Occipital lobe (tissue), 2 donors: Measurements from ENCODE around the gene PARVA. TPM values are rescaled to one million over a fixed set of nuclear protein-coding genes. Genes with fewer than 3 reads are reported as not detected.

ENCODE experiments used
- DNase-seq: peaks from one replicate; lab custom pipeline; 2025; lab: John Stamatoyannopoulos, UW
- total RNA-seq: library from RNA; depleted of rRNA; stranded (reverse); fragments of >200 nt; gene quantifications from one replicate; pipeline ENCODE4 v1.2.3, GENCODE V29; 2014

Gene PARVA
- total RNA-seq, 1 donor from 2014 or later, result 5.6 TPM

DNA sequence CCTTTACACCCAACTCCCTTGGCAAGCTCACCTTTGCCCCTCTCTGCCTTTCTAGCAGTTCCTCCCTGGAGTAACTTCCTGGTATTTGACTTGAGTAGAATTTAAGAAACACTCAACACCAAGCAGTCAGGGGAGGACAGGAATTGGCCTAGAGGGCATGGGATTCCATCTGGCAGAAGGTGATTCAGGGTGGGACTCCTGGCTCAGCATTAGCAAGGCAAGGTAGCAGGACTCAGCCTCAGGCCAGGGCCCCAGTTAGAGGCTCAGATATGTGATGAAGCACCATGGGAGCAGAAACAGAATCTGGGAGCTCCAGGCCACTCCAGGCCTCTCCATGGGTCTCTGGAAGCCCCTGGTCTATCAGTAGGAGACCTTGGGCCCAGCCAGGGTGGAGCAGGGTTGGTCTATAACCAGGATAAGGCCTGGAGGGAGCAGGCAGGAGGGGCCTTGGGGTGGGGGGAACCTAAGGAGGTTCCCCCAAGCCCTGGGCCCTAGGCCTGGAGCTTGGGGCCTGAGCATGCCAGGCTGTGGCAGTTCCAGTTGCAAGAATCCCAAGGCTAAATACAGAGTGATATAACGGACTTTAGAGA is 148.2 kb downstream of the PARVA start:
- no peak for DNase-seq

DNA sequence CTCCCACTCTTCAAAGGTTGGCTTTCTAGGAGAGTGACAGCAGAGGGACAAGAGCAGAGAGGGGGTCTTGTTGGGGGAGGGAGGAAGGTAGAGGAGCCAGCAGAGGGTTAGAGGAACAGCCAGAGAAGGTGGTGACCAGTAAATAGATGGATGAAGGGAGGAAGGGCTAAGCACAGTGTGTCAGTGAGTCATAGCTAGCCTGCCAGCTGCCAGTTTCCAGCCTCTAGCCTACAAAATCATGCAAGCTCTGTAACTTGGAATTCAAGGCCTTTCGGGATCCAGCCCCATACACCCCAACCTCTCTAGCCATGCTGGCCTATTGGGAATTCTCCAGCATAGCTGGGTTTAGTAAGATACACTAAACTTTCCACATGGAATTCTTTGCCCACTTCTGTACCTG is 149.4 kb downstream of the PARVA start:
- no peak for DNase-seq

DNA sequence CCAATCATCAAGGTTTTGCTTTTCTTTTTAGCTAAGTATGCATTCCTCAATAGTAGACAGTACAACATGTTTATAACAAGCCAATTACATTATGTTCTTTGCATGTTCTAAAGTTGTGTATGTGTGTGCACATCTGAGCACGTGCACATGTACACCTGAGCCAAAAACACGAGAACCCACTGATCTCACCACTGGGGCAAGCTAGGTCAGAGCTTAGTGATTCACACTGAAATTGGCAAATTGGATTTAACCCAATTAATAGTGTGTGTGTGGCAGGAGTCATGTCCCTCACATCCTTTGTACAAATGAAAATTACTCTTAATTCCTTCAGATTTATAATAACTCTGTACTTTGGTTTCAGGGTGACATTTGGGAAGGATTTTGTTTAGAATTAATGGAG is 151.1 kb downstream of the PARVA start:
- DNase-seq, result no peak

DNA sequence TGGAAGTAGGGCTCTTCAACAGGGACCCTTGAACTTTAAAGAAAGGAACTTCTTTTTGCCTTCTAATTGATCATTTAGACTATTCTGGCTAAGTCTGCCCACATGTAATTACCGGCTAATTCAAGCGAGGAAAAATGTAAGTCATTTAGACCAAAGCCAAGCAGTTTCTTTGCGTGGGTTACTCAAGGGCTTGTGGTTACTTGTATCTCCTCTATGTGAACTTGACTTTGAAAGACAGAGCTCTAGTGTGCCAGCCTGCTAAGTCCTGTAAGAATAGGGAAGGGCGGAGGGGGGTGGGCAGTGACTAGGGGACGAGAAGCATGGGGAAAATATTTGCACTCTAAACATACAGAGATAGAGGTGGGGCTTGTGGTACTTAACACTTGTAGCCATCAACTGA is 151.7 kb downstream of the PARVA start:
- DNase-seq, result no peak

DNA sequence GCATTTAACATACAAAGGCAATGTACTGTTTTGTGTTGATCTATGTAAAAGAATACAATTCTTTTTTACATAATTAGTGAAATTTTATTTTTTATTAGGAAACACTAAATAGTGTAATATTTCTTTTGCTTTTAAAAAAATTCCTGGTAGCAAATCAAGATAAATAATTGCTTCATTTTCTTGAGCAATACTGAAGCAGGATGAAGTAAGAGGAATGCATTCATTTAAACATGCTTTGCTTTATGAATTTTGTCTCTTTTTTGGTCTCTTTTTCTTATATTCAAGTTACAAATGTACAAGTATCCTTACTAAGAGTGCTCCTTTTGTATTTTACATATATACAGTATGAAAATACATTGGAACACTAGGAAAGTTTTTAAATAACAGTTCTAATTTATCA is 152.4 kb downstream of the PARVA start:
- DNase-seq, result no peak

DNA sequence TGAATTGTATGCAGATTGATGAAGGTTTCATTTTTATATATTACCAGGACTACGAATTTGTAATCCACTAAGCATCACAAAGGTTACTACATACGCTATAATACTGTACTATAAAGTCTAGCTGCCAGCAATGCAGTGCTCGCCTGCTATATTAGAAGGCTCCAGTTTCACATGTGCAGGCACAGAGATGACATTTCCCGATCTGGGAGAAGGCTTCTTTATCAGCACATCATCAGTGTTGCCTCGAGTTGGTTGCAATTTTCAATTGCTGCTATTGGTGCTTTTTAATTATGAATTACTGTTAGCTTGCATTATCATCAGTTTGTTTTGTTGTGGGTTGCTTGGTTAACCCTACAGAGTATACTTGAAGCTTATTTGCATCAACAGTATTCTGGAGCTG is 153.6 kb downstream of the PARVA start:
- no peak for DNase-seq

DNA sequence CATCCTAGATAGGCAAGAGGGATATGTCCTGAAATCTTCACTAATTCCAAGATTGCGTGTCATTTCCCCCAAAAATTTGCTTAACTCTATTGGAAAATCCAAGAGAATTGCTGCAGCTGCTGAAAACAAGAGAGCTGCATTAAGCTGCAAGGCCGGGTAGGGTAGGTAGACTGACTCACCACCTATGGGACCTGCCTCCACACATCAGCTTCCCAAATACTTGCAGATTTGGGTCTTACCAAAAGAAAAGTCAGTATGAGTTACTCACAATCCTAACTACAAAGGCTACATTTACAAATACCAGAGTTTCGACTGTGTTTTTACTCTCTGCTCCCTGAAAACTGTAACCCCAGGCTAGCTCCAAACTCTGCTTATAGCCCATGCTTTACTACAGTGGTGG is 154.3 kb downstream of the PARVA start:
- DNase-seq, result no peak

DNA sequence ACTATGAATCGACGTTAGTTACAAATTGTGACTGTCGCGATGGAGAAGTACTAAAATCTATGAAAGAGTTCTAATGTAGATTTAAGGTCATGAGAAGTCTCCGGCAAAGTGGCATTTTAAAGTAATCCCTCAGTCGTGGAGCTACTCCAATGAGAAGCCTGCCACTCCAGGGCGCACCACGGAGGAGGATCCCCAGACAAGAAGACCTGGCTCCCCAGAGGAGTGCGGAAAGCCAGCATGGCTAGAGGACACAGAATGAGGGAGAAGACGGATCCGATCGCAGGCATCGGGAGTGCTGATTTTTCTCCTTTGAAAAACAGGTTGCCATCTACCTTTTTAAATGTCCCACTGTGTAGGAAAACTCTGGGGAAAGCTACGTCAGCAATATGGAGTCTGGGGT is 155.2 kb downstream of the PARVA start:
- no peak for DNase-seq

DNA sequence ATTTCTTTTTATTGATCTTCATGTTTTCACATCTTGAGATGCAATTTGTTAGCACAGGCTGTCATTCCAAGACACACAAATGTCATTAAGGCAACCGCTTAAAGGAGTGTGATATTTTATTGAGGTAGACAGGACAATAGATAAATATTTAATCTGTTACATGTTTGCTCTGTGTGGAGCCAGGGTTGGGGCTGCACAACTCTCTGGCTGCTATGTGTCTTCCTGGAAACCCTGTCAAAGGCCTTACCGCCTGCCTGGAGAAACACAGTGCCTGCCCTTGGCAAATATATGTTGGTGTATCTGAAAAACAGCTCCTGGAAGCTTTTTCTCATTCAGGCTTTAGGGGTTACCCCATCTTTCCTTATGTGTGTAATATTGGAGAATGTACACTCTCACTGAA is 157.2 kb downstream of the PARVA start:
- no peak for DNase-seq

DNA sequence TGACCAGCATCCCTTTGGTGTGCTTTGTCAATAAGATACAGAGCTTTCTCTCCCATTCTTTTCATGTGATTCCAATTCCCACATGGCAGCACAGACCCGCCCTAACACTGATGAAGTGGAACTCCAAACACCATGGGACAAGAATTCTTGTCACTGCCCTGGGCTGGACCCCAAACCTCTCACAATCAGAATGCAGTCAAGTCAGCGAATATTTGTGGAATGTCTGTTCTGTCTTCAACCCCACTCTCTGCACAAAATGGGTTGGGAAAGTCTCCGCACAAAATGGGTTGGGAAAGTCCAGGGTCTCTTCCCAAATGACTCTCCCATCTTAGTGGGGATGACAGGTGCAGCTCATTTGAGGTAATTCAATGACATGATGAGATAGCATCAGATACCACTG is 157.9 kb downstream of the PARVA start:
- no peak for DNase-seq

DNA sequence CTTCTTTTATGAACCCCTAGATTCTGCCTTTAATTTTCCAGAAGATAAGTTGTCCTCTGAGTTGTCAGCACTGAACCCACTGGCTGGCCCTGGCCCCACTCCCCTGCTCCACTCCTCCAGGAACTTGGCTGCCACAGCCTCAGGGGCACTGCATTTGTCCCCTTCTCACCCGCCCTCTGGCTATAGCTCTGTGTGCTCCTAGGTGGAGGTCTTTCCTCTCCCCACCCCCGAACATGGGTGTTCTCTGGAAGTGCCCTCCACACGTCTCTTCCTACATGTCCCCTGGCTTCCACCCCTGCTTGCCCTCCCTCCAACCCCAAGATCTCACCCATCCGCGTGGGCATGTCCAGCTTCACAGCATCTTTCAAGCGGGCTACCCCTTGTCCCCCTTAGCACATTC is 159.2 kb downstream of the PARVA start:
- DNase-seq, result no peak

DNA sequence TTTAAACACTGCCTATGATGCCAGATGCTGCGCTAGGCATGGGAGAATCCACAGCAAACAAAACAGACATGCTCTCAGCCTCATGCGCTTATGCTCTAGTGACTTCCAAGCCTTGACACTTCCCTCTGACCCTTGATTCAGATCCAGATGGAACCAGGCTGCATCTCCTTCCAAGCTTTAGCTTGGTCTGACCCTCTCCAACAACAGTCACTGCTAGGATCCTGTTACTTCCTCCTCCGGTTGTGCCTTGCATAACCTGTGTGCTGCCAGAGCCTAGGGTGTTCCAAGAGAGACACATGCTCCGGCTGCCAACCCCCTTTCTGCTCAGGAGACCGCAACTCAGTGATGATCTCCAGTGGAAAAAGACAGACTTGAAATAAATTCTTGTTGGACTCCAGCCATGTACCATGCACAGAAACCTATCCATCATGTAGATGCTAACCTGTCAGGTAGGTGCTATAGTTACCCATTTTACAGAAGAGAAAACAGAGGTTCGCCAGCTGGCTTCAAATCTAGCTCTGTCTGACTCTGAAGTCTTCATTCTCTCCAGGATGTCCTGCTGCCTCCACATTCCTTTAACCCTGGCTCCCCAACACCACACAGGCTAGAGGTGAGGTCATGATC is 160.5 kb downstream of the PARVA start:
- DNase-seq, result no peak

DNA sequence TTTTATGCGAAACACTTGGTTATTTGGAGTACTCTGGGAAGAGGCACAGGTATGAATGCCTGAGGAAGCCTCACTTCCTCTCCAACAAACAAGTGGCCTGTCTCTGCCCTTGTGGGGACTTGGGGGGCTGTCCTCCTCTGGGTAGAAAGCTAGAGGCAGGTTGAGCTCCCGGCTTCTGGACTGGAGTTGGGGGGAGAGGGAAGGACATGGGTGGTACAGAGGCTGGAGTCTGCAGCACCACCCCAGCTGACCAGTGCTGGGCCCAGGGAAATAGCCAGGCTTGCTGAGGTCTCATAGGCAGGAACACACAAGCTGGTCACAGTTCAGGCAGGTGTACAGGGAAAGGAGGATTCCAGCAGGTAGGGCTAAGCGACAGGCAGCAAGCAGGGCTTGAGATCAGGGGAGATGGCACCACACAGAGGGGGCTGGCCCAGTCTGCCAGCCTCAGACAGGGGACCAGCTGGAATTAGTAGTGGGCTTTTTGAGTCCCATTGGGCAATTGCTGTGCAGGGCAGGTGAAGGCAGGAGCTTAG is 161.6 kb downstream of the PARVA start:
- no peak for DNase-seq

DNA sequence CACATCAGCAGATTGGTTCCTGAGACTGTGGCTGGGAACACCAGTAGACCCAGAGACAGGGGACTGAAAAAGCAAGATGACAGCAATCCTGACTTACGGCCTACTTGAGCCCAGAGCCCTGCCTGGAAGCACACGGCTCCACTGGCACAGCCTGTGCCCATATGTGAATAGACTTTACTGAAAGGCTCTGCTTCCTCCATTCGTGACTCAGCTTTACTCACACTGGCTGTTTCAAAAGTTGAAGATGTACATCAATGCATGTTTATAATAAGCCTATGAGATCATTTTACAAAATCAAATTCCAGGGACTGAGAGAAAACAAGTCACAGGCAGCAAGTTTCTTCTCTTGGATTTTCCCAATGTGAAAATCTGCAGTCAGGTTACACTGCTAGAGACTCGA is 162.2 kb downstream of the PARVA start:
- DNase-seq, result no peak

DNA sequence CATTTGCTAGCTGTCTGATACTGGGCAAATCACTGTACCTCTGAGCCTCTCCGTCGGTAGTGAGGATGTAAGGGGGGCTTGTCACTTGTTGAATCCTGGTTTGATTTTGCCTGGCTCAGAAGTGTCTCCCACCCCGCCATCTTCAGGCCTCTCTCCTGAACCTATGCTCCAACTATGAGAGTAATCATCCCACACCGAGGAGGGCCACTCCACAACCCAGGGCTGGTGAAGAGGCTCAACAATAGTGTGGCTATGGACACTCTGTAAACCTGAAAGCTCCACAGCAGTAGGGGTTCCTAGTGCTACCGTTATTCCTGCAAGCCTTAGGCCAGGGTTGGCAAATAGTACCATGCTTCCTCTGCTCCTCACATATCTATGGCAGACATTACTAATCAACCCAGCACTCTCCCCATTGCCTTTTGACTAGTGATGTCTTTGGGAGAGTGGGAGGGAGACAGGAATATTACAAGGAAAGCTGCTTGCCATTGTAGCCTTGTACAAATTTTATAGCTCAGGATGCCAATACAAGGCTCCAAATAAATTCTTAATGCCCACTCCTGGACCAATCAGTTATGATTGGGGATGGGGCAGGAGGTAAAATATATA is 162.8 kb downstream of the PARVA start:
- DNase-seq, result no peak

DNA sequence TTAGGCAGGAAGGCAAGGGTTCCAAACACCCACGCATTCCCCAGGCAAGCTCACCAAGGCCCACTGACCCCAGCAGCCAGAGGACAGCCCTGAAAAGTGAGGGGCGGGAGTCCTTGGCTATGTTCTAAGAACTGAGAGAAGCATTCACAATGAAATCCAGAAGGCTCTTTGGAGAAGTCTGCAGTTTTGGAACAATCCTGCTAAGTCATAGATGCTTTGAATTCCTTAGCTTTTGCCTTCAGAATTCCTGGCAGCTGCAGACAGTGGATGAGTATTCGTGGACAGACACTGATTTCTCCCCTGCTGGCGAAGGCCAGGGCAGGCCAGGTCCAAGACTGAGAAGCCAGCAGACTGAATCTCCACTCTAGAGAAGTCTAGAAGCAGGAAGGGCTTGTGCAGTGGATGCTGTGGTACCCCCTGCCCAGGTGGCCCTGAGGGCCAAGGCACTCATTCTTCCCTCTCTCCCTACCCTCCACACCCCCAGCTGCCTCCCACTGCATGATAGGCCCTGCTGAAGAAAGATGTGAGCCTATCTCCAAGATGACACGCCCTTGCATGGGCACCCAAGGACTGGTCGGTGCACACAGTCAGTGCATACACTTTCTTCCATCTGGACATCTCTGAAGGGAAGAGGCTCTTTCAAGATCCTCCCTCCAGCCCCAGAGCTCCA is 163.7 kb downstream of the PARVA start:
- DNase-seq, result no peak

DNA sequence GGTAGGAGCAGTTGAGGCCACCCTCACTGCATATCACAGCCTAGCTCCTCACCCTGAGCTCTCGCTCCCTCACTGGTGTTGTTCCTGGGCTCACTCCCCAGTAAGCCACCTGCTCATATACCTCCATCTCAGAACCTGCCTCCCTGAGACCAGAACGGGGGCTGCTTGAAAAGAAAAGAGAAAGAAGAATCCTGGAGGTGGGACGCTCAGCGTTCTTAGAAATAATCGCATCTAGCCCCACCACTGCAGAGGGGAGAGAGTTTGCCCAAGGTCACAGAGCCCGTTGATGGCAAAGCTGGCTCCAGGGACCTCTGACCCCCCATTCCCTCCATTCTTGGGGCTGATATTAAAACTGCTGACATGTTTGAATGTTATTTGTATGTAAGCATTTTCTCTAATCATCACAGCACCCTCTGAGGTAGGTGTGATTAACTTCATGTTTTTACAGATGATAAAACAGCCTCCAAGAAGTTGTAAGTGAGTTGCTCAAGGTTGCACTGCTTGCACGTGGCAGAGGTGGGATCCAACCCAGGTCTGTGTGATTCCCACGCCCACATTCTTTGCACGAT is 164.3 kb downstream of the PARVA start:
- DNase-seq, result no peak

DNA sequence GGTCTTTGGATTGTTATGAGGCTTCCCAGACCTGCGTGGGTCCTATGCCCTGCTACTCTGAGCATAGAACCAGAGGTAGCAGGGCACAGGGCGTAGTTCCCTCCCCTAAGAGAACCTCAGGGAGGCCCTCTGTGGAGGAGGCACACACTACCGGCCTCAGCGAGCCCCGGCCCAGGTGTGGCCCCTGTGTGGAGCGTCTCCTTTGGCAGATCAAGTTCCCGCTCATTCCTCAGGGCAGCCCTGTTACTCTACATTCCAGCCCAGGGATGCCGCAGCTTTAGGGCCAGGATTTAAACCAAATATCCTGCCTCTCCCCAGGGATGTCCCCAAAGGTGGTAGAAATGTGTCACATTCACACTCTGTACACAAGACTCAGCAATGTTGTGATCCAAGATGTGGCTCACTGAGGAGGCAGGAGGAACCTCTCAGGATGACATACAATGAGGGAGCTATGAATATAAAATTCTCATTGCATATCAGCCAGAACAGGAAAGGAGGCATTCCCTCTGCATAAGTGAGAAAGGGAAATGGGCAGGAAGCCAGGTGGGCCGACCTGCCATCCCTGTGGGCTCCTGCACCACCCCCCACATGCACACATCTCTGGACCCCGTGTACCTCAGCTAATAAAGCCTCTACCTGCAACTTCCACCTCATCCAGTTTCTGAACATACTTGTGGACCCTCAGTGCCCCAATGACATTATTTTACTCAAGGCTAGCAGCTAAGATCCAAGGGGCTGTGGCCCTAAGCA is 165.0 kb downstream of the PARVA start:
- no peak for DNase-seq

DNA sequence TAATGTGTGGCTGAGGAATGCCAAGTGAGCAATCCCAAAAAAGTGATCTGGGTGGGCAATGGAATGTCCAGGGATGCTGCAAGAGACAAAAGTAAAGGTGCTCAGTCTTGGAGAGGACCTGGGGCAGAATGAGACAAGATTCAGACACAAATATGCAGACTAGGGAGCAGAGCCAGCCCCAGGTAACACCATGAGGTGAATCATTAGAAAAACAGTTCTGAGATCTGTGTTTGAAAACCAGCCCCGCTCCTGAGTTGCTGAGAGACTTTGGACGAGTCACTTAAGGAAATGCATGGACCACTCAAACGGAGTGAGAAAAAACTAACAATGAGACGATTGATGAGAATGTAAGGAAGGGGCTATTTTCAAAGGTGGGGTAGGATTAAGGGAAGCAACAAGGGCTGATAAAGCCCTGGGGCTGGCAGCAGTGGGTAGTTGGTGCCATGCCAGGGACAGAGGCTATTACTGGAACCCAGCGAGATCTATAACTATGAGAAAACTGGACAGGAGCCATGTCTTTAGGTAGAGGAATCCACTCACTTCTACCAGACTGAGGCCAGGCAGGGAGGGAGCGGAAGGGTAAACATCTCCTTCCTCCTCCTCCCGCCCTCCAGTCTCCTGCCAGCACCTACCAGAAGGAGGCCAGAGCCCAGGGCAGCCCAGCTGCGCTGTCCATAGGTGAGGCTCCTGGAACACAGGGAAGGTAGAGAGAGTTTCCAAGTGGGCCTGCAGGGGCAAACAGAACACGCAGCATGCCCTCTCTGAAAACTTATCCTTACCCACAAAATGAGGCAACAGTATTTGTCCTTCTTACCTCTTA is 166.4 kb downstream of the PARVA start:
- DNase-seq, result no peak

DNA sequence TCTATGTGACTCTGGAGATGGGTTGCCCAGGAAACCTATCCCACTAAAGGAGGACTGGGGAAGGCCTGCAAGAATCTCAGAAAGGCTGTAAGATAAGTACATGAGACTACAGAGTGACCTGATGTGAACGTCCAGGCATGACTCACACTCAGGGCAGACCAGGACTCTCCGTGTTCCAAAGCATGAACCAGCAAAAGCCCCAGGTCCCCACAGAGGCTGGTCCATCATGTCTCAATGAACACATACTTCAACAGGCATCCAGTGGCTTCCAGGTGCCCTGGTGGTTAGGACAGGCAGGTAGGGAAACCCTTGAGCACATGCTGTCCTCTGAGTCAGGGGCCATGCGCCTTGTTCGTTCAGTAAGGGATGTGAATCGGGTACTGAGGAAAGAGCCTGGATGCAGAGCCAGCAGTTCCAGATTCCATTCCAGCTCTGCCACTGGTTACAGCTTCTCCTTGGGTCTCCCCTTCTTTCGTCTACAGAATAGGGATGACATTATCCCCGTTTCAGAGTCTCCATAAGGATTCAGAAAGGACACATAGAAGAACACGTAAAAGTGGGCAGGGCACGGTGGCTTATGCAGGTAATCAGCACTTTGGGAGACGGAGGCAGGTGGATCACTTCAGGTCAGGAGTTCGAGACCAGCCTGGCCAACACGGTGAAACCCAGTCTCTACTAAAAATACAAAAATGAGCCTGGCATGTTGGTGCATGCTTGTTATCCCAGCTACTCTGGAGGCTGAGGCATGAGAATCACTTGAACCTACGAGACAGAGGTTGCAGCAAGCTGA is 167.8 kb downstream of the PARVA start:
- no peak for DNase-seq
